Sigmoid colon (tissue), 7 donors: ENCODE results near the gene TMEM127. TPM values are rescaled to one million over a fixed set of nuclear protein-coding genes. Genes with fewer than 3 reads are reported as not detected.

ENCODE experiments used
- DNase-seq: peaks from one replicate; pipeline ENCODE4 v3.0.0-alpha.2; 2019
- H3K27ac ChIP-seq, 4 donors: fragments of 200-600 bp; sonication (generic); one replicate each; pipeline ENCODE4 v1.5.1; 2016 to 2019; ENCODE audit warnings: mild to moderate bottlenecking in 1 of 4
- H3K27me3 ChIP-seq, 3 donors: fragments of 200-600 bp; sonication (generic); one replicate each; pipeline ENCODE4 v1.5.1; 2019; ENCODE audit warnings: mild to moderate bottlenecking in 1 of 3
- H3K36me3 ChIP-seq, 4 donors: fragments of 200-600 bp; sonication (generic); one replicate each; pipeline ENCODE4 v1.5.1; 2016 to 2019
- H3K4me1 ChIP-seq, 4 donors: fragments of 200-600 bp; sonication (generic); one replicate each; pipeline ENCODE4 v1.5.1; 2017 to 2019
- H3K4me3 ChIP-seq, 4 donors: fragments of 200-600 bp; sonication (generic); one replicate each; pipeline ENCODE4 v1.5.1; 2017 to 2019; ENCODE audit warnings: mild to moderate bottlenecking in 2 of 4, moderate library complexity in 1 of 4
- H3K9me3 ChIP-seq, 4 donors: fragments of 200-600 bp in 3 of 4; sonication (generic) in 3 of 4; one replicate each; pipeline versions ENCODE4 v1.5.1 to v1.6.1; 2013 to 2019
- CTCF ChIP-seq, 4 experiments: fragments of 450-650 bp in 3 of 4; fragments of 200-600 bp in 1 of 4; IDR thresholded peaks; one replicate each; pipeline ENCODE4 v1.5.1; 2016 to 2019; ENCODE audit warnings: antibody characterized with exemption in 4 of 4, mild to moderate bottlenecking in 3 of 4, moderate library complexity in 2 of 4
- EP300 ChIP-seq, 4 donors: sonication (generic); formaldehyde crosslinking; IDR thresholded peaks; one replicate each; pipeline ENCODE4 v1.6.1; 2017; ENCODE audit warnings: antibody characterized with exemption in 4 of 4
- POLR2A ChIP-seq, 2 donors: fragments of 450-650 bp; IDR thresholded peaks; one replicate each; pipeline ENCODE4 v1.6.1; 2016; ENCODE audit warnings: antibody characterized with exemption in 2 of 2, mild to moderate bottlenecking in 2 of 2, moderate library complexity in 2 of 2
- POLR2AphosphoS5 ChIP-seq, 4 donors: sonication (generic); formaldehyde crosslinking; IDR thresholded peaks; one replicate each; pipeline ENCODE4 v1.6.1; 2017; ENCODE audit warnings: antibody characterized with exemption in 4 of 4
- WGBS, 2 donors: extraction: QIAGEN DNeasy Blood & Tissue Kit; methylation state at CpG; one replicate each; pipeline ENCODE4 v1.1.7; 2013; 5-methylcytosine and 5-hydroxymethylcytosine counted together
- intact Hi-C: fragments of 100-400 bp; cut with DNase I; formaldehyde crosslinking; loops from one replicate; pipeline ENCODE4 v1.15.1; 2023
- polyA plus RNA-seq, 3 donors: library from polyadenylated mRNA; stranded (reverse); fragments of 200-250 nt; gene quantifications; one replicate each; pipeline ENCODE4 v1.2.3, GENCODE V29; 2013
- total RNA-seq, 4 donors: library from RNA; depleted of rRNA; stranded (reverse); fragments of >200 nt; gene quantifications; one replicate each; pipeline ENCODE4 v1.1.0, GENCODE V29; 2016
- donor health status: healthy with polysubstance abuse.
- donor health status: Bipolar disorder and iron deficiency.
- donor health status: healthy.

Gene TMEM127
- total and polyA plus RNA-seq, 7 donors, result 10.8 to 40.1 (median 27.4) TPM

DNA sequence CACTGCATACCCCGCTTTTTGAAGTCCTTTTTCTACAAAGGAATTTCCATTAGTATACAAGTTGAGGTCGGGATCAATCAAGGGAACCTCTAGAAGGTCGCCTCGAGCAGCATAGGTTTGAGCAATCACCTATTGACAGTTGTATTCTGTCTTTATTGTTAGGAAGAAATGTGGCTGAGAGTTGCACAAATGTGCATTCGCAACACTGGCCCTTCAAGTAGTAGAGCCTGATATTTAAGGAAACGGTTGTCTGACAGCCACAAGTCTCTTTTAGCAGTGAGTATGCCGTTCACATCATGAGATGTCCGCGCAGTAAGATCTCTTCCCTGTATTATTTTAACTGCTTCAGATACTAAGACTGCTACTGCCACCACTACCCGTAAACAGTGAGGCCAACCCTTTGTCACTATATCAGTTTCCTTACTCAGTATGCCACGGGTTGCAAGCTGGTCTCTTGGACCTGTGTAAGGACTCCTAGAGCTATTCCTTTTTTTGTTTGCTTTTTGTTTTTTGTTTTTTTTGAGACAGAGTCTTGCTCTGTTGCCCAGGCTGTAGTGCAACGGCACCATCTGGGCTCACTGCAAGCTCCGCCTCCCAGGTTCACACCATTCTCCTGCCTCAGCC, 47.2 kb downstream of the TMEM127 start:
- Histone ChIP-seq H3K36me3 (no peaks in the 10 kb centered on the region), H3K27ac (no peak overlapping the region), H3K9me3 (no peaks in the 10 kb centered on the region), H3K4me1 (no peaks in the 10 kb centered on the region), H3K4me3 (no peak overlapping the region), H3K27me3 (no peaks in the 10 kb centered on the region)
- WGBS, 2 donors, result 92 to 93% methylated on average over 13 of the region's 13 CpGs
- intact Hi-C loops, result no loop called here
- DNase-seq, result no peak
- TF ChIP-seq EP300 (IDR thresholded peaks at IDR 0.05), result no peak
- TF ChIP-seq CTCF (IDR thresholded peaks at IDR 0.05), result no peak
- no peak for TF ChIP-seq POLR2AphosphoS5 (IDR thresholded peaks at IDR 0.05)
- no peak for TF ChIP-seq POLR2A (IDR thresholded peaks at IDR 0.05)

DNA sequence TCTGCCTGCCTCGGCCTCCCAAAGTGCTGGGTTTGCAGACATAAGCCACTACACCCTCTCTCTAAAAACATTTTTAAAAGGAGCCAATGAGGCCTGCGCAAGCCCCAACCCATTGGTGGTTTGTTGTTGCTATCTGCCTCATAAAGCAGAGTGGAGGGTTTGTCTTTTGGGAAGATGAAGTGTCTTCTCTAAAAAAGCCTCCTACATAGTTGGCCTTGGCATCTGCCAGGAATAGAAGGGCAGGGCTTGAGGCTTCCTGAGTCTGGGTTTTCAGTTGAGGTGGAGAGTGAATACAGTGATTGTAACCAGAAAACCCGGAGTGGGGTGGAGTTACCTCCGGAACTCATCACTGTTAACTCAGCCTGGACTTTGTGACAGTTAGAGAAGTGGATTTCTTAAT, 51.2 kb downstream of the TMEM127 start:
- Histone ChIP-seq H3K27me3 (no peaks in the 10 kb centered on the region), H3K4me3 (no peak overlapping the region), H3K27ac (no peak overlapping the region), H3K4me1 (peaks cover 0 to 8% (median 7%) of the 10 kb centered on the region in 4 donors), H3K36me3 (no peaks in the 10 kb centered on the region), H3K9me3 (no peaks in the 10 kb centered on the region)
- WGBS, 2 donors, result 88 to 93% methylated on average over 4 of the region's 4 CpGs
- no peak for DNase-seq
- intact Hi-C loops, result no loop called here
- TF ChIP-seq CTCF (IDR thresholded peaks at IDR 0.05), result no peak
- no peak for TF ChIP-seq POLR2A (IDR thresholded peaks at IDR 0.05)
- no peak for TF ChIP-seq POLR2AphosphoS5 (IDR thresholded peaks at IDR 0.05)
- TF ChIP-seq EP300 (IDR thresholded peaks at IDR 0.05), result no peak

GRCh38 chr2:96213379-96213778, 52.4 kb downstream of the TMEM127 start:
- peaks cover 0 to 13% (median 12%) of the 10 kb centered on the region in 4 donors for H3K4me1 ChIP-seq
- TF ChIP-seq POLR2AphosphoS5 (IDR thresholded peaks at IDR 0.05) (no peak), CTCF (IDR thresholded peaks at IDR 0.05) (no peak), POLR2A (IDR thresholded peaks at IDR 0.05) (no peak), EP300 (IDR thresholded peaks at IDR 0.05) (no peak)
- no peak overlapping the region for H3K27ac ChIP-seq
- DNase-seq, result no peak
- intact Hi-C loops, result no loop called here
- WGBS, 2 donors, result 96 to 98% methylated on average over 12 of the region's 12 CpGs
- H3K4me3 ChIP-seq, result no peak overlapping the region
- H3K36me3 ChIP-seq, result no peaks in the 10 kb centered on the region
- H3K27me3 ChIP-seq, result no peaks in the 10 kb centered on the region
- H3K9me3 ChIP-seq, result no peaks in the 10 kb centered on the region

DNA sequence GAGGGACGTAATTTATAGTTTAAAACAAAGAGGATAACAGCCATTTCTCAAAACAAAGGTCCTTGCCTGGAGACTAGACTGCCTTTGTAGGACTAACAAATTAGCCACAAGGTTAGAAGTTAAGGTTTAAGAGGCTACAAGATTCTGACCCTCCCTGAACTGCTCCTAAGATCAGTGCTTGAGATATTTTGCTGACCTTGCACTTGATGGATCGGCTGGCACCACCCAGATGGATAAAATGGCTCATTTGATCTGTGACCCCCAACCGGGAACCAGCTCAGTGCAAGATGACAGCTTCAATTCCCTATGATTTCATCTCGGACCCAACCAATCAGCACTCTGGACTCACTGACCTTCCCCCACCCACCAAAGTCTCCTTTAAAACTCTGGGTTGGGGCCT, 53.5 kb downstream of the TMEM127 start:
- Histone ChIP-seq H3K4me1 (peaks cover 0 to 16% (median 15%) of the 10 kb centered on the region in 4 donors), H3K27me3 (no peaks in the 10 kb centered on the region), H3K9me3 (no peaks in the 10 kb centered on the region), H3K27ac (no peak overlapping the region), H3K36me3 (no peaks in the 10 kb centered on the region), H3K4me3 (no peak overlapping the region)
- intact Hi-C loops, result no loop called here
- DNase-seq, result no peak
- WGBS, 2 donors, result 95% methylated on average over 4 of the region's 4 CpGs
- no peak for TF ChIP-seq CTCF (IDR thresholded peaks at IDR 0.05)
- no peak for TF ChIP-seq POLR2A (IDR thresholded peaks at IDR 0.05)
- no peak for TF ChIP-seq EP300 (IDR thresholded peaks at IDR 0.05)
- TF ChIP-seq POLR2AphosphoS5 (IDR thresholded peaks at IDR 0.05), result no peak

DNA sequence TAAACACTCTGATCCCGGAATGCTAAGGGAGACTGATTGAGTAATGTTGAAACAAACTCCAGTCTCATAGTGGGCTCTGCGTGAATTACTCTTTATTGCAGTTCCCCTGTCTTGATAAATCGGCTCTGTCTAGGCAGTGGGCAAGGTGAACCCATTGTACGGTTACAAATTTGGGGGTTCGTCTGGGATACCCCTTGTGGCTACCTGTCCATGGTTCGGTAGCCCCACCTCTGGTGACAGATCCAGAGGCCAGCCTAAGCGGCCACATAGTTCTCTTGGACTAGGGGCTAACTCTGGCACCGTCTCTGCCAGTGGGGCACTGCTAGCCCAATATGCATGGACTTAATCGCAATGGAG, 56.1 kb downstream of the TMEM127 start:
- H3K27ac ChIP-seq, result peak overlapping the region in 3 of 4 donors; percentile 89 to 98 (median 93)
- peak overlapping the region in 2 of 4 donors; percentile 60 to 79 for H3K4me3 ChIP-seq
- DNase-seq, result no peak
- H3K9me3 ChIP-seq, result no peaks in the 10 kb centered on the region
- peaks cover 0 to 40% (median 38%) of the 10 kb centered on the region in 4 donors for H3K4me1 ChIP-seq
- H3K27me3 ChIP-seq, result no peaks in the 10 kb centered on the region
- intact Hi-C loops, result loop anchor here (2.0 to 5.0 kb wide), 2 partner anchors 57 to 328 kb away; partner anchors contain the start of genes ARID5A and CIAO1
- 89 to 95% methylated on average over 9 of the region's 9 CpGs for WGBS, 2 donors
- TF ChIP-seq EP300 (IDR thresholded peaks at IDR 0.05) (no peak), CTCF (IDR thresholded peaks at IDR 0.05) (no peak), POLR2AphosphoS5 (IDR thresholded peaks at IDR 0.05) (no peak), POLR2A (IDR thresholded peaks at IDR 0.05) (no peak)
- no peaks in the 10 kb centered on the region for H3K36me3 ChIP-seq
